Measurements from ENCODE around the gene GRID1.

Gene GRID1

GRCh38 chr10:85862771-85863170 lies 503.8 kb downstream of the GRID1 start:
- intact Hi-C loops (cut with DNase I; ENCODE audit: low total_unique reads), result no loop called here

GRCh38 chr10:85861513-85862197 lies 504.9 kb downstream of the GRID1 start:
- Histone ChIP-seq H3K36me3 (no peaks in the 10 kb centered on the region), H3K9me3 (no peaks in the 10 kb centered on the region), H3K4me3 (no peak overlapping the region), H3K27ac (no peak overlapping the region), H3K27me3 (no peaks in the 10 kb centered on the region), H3K4me1 (no peaks in the 10 kb centered on the region)
- TF ChIP-seq CTCF (IDR thresholded peaks at IDR 0.05), result no peak
- intact Hi-C loops (cut with DNase I; ENCODE audit: low total_unique reads), result no loop called here
- DNase-seq, result no peak

More at GRCh38 chr10:85862771-85863170, 503.8 kb downstream of the GRID1 start:
- H3K36me3 ChIP-seq, result no peaks in the 10 kb centered on the region
- no peaks in the 10 kb centered on the region for H3K27me3 ChIP-seq
- no peak overlapping the region for H3K4me3 ChIP-seq
- H3K27ac ChIP-seq, result no peak overlapping the region
- no peaks in the 10 kb centered on the region for H3K9me3 ChIP-seq
- TF ChIP-seq CTCF (IDR thresholded peaks at IDR 0.05), result no peak
- H3K4me1 ChIP-seq, result no peaks in the 10 kb centered on the region
- no peak for DNase-seq

- no peaks in the 10 kb centered on the region for H3K27me3 ChIP-seq
- no peaks in the 10 kb centered on the region for H3K9me3 ChIP-seq
- no peaks in the 10 kb centered on the region for H3K4me1 ChIP-seq
- no peak for TF ChIP-seq CTCF (IDR thresholded peaks at IDR 0.05)
- DNase-seq, result no peak
- intact Hi-C loops (cut with DNase I; ENCODE audit: low total_unique reads), result no loop called here
- no peaks in the 10 kb centered on the region for H3K36me3 ChIP-seq
- no peak overlapping the region for H3K4me3 ChIP-seq
- H3K27ac ChIP-seq, result no peak overlapping the region
Observed at GRCh38 chr10:85859859-85860258, 506.7 kb downstream of the GRID1 start.

GRCh38 chr10:85858776-85859515 lies 507.6 kb downstream of the GRID1 start:
- Histone ChIP-seq H3K27me3 (no peaks in the 10 kb centered on the region), H3K27ac (no peak overlapping the region), H3K4me1 (no peaks in the 10 kb centered on the region), H3K4me3 (no peak overlapping the region), H3K9me3 (no peaks in the 10 kb centered on the region), H3K36me3 (no peaks in the 10 kb centered on the region)
- intact Hi-C loops (cut with DNase I; ENCODE audit: low total_unique reads), result no loop called here
- DNase-seq, result no peak
- no peak for TF ChIP-seq CTCF (IDR thresholded peaks at IDR 0.05)

- intact Hi-C loops (cut with DNase I; ENCODE audit: low total_unique reads), result no loop called here
- TF ChIP-seq CTCF (IDR thresholded peaks at IDR 0.05), result no peak
- H3K27ac ChIP-seq, result no peak overlapping the region
- no peak for DNase-seq
- H3K4me3 ChIP-seq, result no peak overlapping the region
- H3K4me1 ChIP-seq, result no peaks in the 10 kb centered on the region
- H3K27me3 ChIP-seq, result no peaks in the 10 kb centered on the region
- peaks cover 0 to 1% (median 0%) of the 10 kb centered on the region in 3 donors for H3K9me3 ChIP-seq
- no peaks in the 10 kb centered on the region for H3K36me3 ChIP-seq
Observed at GRCh38 chr10:85857791-85858190, 508.8 kb downstream of the GRID1 start.
